Esophagus (tissue), 2 donors: ENCODE measurements around the gene C9orf78. TPM values are rescaled to one million over a fixed set of nuclear protein-coding genes. Genes with fewer than 3 reads are reported as not detected.

Experiments
- H3K27ac ChIP-seq, 2 donors: one replicate each; pipeline ENCODE4 v1.5.1; 2013; ENCODE audit warnings: low read depth in 2 of 2, mild to moderate bottlenecking in 2 of 2, inconsistent platforms in 1 of 2, low read length in 1 of 2, moderate library complexity in 1 of 2
- H3K27me3 ChIP-seq, 2 donors: one replicate each; pipeline ENCODE4 v1.6.1; 2013; ENCODE audit warnings: low read length in 2 of 2, control low read depth in 1 of 2, mild to moderate bottlenecking in 1 of 2; ENCODE audit not compliant: insufficient read depth in 2 of 2, control insufficient read depth in 1 of 2
- H3K36me3 ChIP-seq, 2 donors: one replicate each; pipeline ENCODE4 v1.6.1; 2013; ENCODE audit warnings: low read length in 1 of 2; ENCODE audit not compliant: control insufficient read depth in 2 of 2, insufficient read depth in 2 of 2
- H3K4me1 ChIP-seq, 2 donors: one replicate each; pipeline ENCODE4 v1.6.1; 2013; ENCODE audit warnings: low read length in 1 of 2; ENCODE audit not compliant: control insufficient read depth in 2 of 2, insufficient read depth in 2 of 2
- H3K4me3 ChIP-seq, 2 donors: one replicate each; pipeline ENCODE4 v1.5.1; 2013; ENCODE audit warnings: low read length in 2 of 2, mild to moderate bottlenecking in 2 of 2, low read depth in 1 of 2, moderate library complexity in 1 of 2
- H3K9me3 ChIP-seq, 2 donors: one replicate each; pipeline ENCODE4 v1.6.1; 2013; ENCODE audit warnings: mild to moderate bottlenecking in 2 of 2, low read depth in 1 of 2, low read length in 1 of 2, moderate library complexity in 1 of 2; ENCODE audit not compliant: control insufficient read depth in 2 of 2, insufficient read depth in 1 of 2
- WGBS, 2 donors: extraction: QIAGEN DNeasy Blood & Tissue Kit; methylation state at CpG; one replicate each; pipeline ENCODE4 v1.1.7; 2013; 5-methylcytosine and 5-hydroxymethylcytosine counted together
- polyA plus RNA-seq, 2 donors: library from polyadenylated mRNA; stranded (reverse); fragments of 200-250 nt; gene quantifications; one replicate each; pipeline ENCODE4 v1.2.3, GENCODE V29; 2013
- donor health status: healthy with polysubstance abuse.
- donor health status: Bipolar disorder and iron deficiency.

The C9orf78 gene
- polyA plus RNA-seq, 2 donors: 21.9 to 39.5 TPM

- no peaks in the 10 kb centered on the region for H3K4me1 ChIP-seq
- WGBS, 2 donors: 91 to 94% methylated on average over 9 of the region's 9 CpGs
- H3K27me3 ChIP-seq: no peaks in the 10 kb centered on the region
- H3K36me3 ChIP-seq: peaks cover 4 to 16% of the 10 kb centered on the region in 2 donors
- no peaks in the 10 kb centered on the region for H3K9me3 ChIP-seq
- H3K4me3 ChIP-seq: no peak overlapping the region
- no peak overlapping the region for H3K27ac ChIP-seq
These were observed 7.0 kb downstream of the C9orf78 start for GRCh38 chr9:129828051-129828450.

GRCh38 chr9:129826759-129827158, 8.3 kb downstream of the C9orf78 start:
- Histone ChIP-seq H3K27me3 (no peaks in the 10 kb centered on the region), H3K4me1 (no peaks in the 10 kb centered on the region), H3K9me3 (no peaks in the 10 kb centered on the region), H3K27ac (no peak overlapping the region), H3K4me3 (no peak overlapping the region), H3K36me3 (peaks cover 4 to 16% of the 10 kb centered on the region in 2 donors)
- WGBS, 2 donors: 84 to 96% methylated on average over 1 of the region's 1 CpG

GRCh38 chr9:129826344-129826743, 8.7 kb downstream of the C9orf78 start:
- Histone ChIP-seq H3K9me3 (no peaks in the 10 kb centered on the region), H3K27me3 (no peaks in the 10 kb centered on the region), H3K36me3 (peaks cover 4 to 17% of the 10 kb centered on the region in 2 donors), H3K4me1 (no peaks in the 10 kb centered on the region), H3K4me3 (no peak overlapping the region), H3K27ac (no peak overlapping the region)
- WGBS, 2 donors: 75% methylated on average over 6 of the region's 6 CpGs

GRCh38 chr9:129823935-129824601, 11.0 kb downstream of the C9orf78 start, which contains the start of gene TOR1A:
Gene TOR1A, minus strand, starts transcription at chr9:129824136. Its CDS starts 51 bp downstream, at chr9:129824085.
- Histone ChIP-seq H3K4me3 (peak within 1 kb of the TSS; percentile 92 to 95), H3K27me3 (no peaks in the 10 kb centered on the region), H3K27ac (peak within 1 kb of the TSS; percentile 73 to 84), H3K36me3 (peaks cover 4 to 18% of the 10 kb centered on the region in 2 donors), H3K4me1 (no peaks in the 10 kb centered on the region), H3K9me3 (no peaks in the 10 kb centered on the region)
- 4% methylated on average over 45 to 47 of the region's 47 CpGs for WGBS, 2 donors

- 1% methylated on average over 8 to 15 of the region's 15 CpGs for WGBS, 2 donors
- peaks cover 9 to 20% of the 10 kb centered on the region in 2 donors for H3K36me3 ChIP-seq
- H3K27me3 ChIP-seq: no peaks in the 10 kb centered on the region
- peak overlapping the region; percentile 73 to 84 for H3K27ac ChIP-seq
- H3K4me1 ChIP-seq: no peaks in the 10 kb centered on the region
- no peaks in the 10 kb centered on the region for H3K9me3 ChIP-seq
- peak overlapping the region; percentile 92 to 95 for H3K4me3 ChIP-seq
These were observed 11.5 kb downstream of the C9orf78 start for GRCh38 chr9:129823542-129823934.

GRCh38 chr9:129822898-129823541, 12.1 kb downstream of the C9orf78 start:
- H3K4me3 ChIP-seq: peak overlapping the region; percentile 92 to 95
- H3K36me3 ChIP-seq: peaks cover 7 to 19% of the 10 kb centered on the region in 2 donors
- H3K27me3 ChIP-seq: no peaks in the 10 kb centered on the region
- H3K27ac ChIP-seq: peak overlapping the region; percentile 6 to 9
- H3K4me1 ChIP-seq: no peaks in the 10 kb centered on the region
- H3K9me3 ChIP-seq: no peaks in the 10 kb centered on the region
- WGBS, 2 donors: 17 to 19% methylated on average over 23 to 26 of the region's 26 CpGs

- H3K27ac ChIP-seq: no peak overlapping the region
- H3K4me3 ChIP-seq: no peak overlapping the region
- 90 to 91% methylated on average over 14 of the region's 14 CpGs for WGBS, 2 donors
- no peaks in the 10 kb centered on the region for H3K27me3 ChIP-seq
- H3K4me1 ChIP-seq: no peaks in the 10 kb centered on the region
- H3K9me3 ChIP-seq: no peaks in the 10 kb centered on the region
- H3K36me3 ChIP-seq: peaks cover 9 to 35% of the 10 kb centered on the region in 2 donors
These were observed 18.3 kb downstream of the C9orf78 start for GRCh38 chr9:129816501-129817435.

- no peaks in the 10 kb centered on the region for H3K27me3 ChIP-seq
- H3K27ac ChIP-seq: no peak overlapping the region
- no peak overlapping the region for H3K4me3 ChIP-seq
- peaks cover 9 to 27% of the 10 kb centered on the region in 2 donors for H3K36me3 ChIP-seq
- 88 to 90% methylated on average over 11 of the region's 11 CpGs for WGBS, 2 donors
- H3K9me3 ChIP-seq: no peaks in the 10 kb centered on the region
- no peaks in the 10 kb centered on the region for H3K4me1 ChIP-seq
These were observed 19.8 kb downstream of the C9orf78 start for GRCh38 chr9:129815278-129815677.

GRCh38 chr9:129814432-129815223, 20.4 kb downstream of the C9orf78 start:
- Histone ChIP-seq H3K27ac (no peak overlapping the region), H3K27me3 (no peaks in the 10 kb centered on the region), H3K36me3 (peaks cover 9 to 33% of the 10 kb centered on the region in 2 donors), H3K4me1 (no peaks in the 10 kb centered on the region), H3K4me3 (no peak overlapping the region), H3K9me3 (no peaks in the 10 kb centered on the region)
- WGBS, 2 donors: 84 to 88% methylated on average over 17 of the region's 17 CpGs
